GM12892 (cell line): ENCODE results near the gene TCFL5.

ENCODE experiments used
- POLR2A ChIP-seq: IDR thresholded peaks from 2 replicates; pipeline ENCODE4 v1.6.1; 2011; ENCODE audit warnings: low read depth, low read length, control low read depth
- POLR2AphosphoS5 ChIP-seq: IDR thresholded peaks from 2 replicates; pipeline ENCODE4 v1.6.1; 2011; ENCODE audit warnings: low read depth, low read length, control low read depth
- TAF1 ChIP-seq: IDR thresholded peaks from 2 replicates; pipeline ENCODE4 v1.6.1; 2011; ENCODE audit warnings: low read depth, mild to moderate bottlenecking, control low read depth, low read length, borderline replicate concordance

GRCh38 chr20:62837790-62838127, 23.9 kb downstream of the TCFL5 start:
- TF ChIP-seq POLR2AphosphoS5, result no peak
- TF ChIP-seq TAF1, result no peak
- no peak for TF ChIP-seq POLR2A
